ENCODE data around the gene COL11A1. TPM values are rescaled to one million over a fixed set of nuclear protein-coding genes. Genes with fewer than 3 reads are reported as not detected.
"Not testable (repeated sequence)": the region's sequence is repeated elsewhere in the genome, so short reads cannot be mapped to it uniquely, and the experiment has no call there.

COL11A1 gene
- total RNA-seq, 2 donors from 2014 or later: 0.52 to 2.6 TPM

DNA sequence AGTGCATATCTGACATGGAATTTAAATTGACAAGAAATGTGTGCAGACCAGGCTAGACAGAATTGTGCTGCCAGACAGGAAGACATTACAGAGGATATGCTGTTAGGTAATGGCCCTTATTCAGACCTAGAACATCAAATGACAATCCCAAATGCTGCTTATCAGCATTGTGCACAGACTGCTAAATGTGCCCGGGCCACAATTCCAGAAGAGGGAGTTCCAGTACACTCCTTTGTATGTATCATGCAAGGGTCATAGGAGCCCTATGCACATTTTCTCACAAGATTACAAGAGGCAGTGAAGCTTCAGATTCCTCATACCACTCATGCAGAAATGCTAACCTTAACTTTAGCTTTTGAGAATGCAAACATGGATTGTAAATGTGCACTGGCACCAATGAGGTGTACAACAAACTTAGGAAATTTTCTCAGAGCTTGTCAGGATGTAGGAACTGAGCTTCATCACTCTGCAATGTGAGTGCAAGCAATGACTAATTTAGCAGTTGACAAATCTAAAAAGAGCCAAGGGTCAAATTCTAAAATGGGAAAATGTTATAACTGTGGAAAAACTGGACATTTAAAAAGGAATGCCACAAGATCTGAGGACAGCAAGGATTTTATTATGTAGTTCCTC is 273.5 kb downstream of the COL11A1 start:
- Histone ChIP-seq H3K36me3 (replicated peaks in 1 of 2; ENCODE audit: insufficient read depth in 1 of 2, low read depth in 2 of 2) (no peaks in the 10 kb centered on the region), H3K4me3 (no peak overlapping the region), H3K9me3 (no peaks in the 10 kb centered on the region), H3K27me3 (no peaks in the 10 kb centered on the region), H3K4me1 (no peaks in the 10 kb centered on the region), H3K27ac (no peak overlapping the region)
- no peak for DNase-seq
- WGBS, 2 donors: 63 to 64% methylated on average over 1 of the region's 1 CpG
- intact Hi-C loops (cut with DNase I): no loop called here
- no peak for ATAC-seq
- TF ChIP-seq POLR2A (IDR thresholded peaks at IDR 0.05): no peak
- TF ChIP-seq, protein P1, sequence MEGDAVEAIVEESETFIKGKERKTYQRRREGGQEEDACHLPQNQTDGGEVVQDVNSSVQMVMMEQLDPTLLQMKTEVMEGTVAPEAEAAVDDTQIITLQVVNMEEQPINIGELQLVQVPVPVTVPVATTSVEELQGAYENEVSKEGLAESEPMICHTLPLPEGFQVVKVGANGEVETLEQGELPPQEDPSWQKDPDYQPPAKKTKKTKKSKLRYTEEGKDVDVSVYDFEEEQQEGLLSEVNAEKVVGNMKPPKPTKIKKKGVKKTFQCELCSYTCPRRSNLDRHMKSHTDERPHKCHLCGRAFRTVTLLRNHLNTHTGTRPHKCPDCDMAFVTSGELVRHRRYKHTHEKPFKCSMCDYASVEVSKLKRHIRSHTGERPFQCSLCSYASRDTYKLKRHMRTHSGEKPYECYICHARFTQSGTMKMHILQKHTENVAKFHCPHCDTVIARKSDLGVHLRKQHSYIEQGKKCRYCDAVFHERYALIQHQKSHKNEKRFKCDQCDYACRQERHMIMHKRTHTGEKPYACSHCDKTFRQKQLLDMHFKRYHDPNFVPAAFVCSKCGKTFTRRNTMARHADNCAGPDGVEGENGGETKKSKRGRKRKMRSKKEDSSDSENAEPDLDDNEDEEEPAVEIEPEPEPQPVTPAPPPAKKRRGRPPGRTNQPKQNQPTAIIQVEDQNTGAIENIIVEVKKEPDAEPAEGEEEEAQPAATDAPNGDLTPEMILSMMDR (IDR thresholded peaks at IDR 0.05): no peak

DNA sequence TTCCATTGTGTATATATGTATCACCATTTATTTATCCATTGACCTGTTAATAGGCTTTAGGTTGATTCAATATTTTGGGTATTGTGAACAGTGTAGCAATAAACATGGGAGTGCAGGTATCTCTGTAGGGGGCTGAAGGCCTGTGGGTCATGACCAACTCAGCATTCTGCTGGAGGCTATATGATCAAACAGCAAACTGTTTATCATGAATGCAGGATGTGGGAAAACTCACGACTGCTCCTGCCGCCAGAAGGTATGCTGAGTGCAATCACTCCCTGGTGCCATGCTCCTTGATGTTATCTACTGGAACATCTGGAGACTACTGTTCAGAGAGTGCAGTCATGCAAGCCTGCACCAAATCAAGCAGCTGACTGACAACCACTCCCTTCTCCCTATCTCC is 275.2 kb downstream of the COL11A1 start:
- ATAC-seq: no peak
- TF ChIP-seq, protein P1 (IDR thresholded peaks at IDR 0.05): no peak
- TF ChIP-seq POLR2A (IDR thresholded peaks at IDR 0.05): no peak

DNA sequence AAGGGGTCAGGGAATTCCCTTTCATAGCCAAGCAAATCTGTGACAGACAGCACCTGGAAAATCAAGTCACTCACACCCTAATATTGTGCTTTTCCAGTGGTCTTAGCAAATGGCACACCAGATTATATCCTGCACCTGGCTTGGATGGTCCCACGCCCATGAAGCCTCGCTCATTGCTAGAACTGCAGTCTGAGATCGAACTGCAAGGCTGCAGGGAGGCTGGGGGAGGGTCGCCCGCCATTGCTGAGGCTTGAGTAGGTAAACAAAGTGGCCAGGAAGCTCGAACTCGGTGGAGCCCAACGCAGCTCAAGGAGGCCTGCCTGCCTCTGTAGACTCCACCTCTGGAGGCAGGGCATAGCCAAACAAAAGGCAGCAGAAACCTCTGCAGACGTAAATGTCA is 281.6 kb downstream of the COL11A1 start:
- WGBS, 2 donors: 52 to 67% methylated on average over 8 to 9 of the region's 9 CpGs
- intact Hi-C loops (cut with DNase I); H3K4me1 ChIP-seq; ATAC-seq; H3K27me3 ChIP-seq; H3K4me3 ChIP-seq; H3K36me3 ChIP-seq (replicated peaks in 1 of 2; ENCODE audit: insufficient read depth in 1 of 2, low read depth in 2 of 2); H3K27ac ChIP-seq; H3K9me3 ChIP-seq; DNase-seq: not testable (repeated sequence)

More for the DNA sequence above, 275.2 kb downstream of the COL11A1 start:
- intact Hi-C loops (cut with DNase I): no loop called here
- Histone ChIP-seq H3K4me1 (no peaks in the 10 kb centered on the region), H3K27ac (no peak overlapping the region), H3K27me3 (no peaks in the 10 kb centered on the region), H3K9me3 (no peaks in the 10 kb centered on the region), H3K4me3 (no peak overlapping the region), H3K36me3 (replicated peaks in 1 of 2; ENCODE audit: insufficient read depth in 1 of 2, low read depth in 2 of 2) (no peaks in the 10 kb centered on the region)
- no peak for DNase-seq
- 69 to 83% methylated on average over 2 of the region's 2 CpGs for WGBS, 2 donors

Measured in body of pancreas (tissue), 4 donors.